ENCODE data around the gene SIGLEC7.

SIGLEC7 gene

GRCh38 chr19:51181377-51181912, 39.3 kb downstream of the SIGLEC7 start:
- TF ChIP-seq PAX5 (IDR thresholded peaks at IDR 0.05; ENCODE audit: insufficient read depth, low read length, severe bottlenecking) (no peak), TAF1 (IDR thresholded peaks at IDR 0.05; ENCODE audit: low read depth, low read length) (no peak), POLR2AphosphoS5 (IDR thresholded peaks at IDR 0.05; ENCODE audit: low read depth, low read length) (no peak), SPI1 (IDR thresholded peaks at IDR 0.05; ENCODE audit: low read depth, low read length) (no peak), POU2F2 (IDR thresholded peaks at IDR 0.05; ENCODE audit: low read depth, low read length) (no peak), POLR2A (IDR thresholded peaks at IDR 0.05; ENCODE audit: low read depth, low read length) (no peak)
- DNase-seq (ENCODE audit: insufficient read length, low spot score) (no peak), FAIRE-seq (no peak)

DNA sequence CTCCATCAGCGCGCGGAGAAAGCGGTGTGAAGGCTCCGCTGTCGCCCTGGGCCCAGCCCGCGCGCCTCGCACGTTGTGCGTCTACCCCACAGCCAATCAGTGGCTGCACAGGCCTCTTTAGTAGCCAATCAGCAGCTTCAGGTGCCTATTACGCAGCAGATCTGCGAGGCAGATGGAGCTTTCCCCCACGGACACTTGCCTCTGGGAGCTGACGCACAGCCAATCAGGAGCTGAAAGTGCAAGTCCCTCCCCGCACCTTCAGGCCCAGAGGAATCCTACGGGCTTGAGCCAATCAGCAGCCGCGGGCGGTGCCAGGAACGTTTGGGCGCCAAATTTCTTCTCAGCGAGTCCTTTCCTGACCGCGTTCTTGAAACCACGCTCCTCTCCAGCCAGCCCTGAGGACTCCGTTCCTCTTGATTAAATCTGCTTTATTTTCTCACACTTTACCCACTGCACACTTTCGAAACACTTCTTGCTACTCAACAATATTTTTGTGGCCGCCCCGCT, 39.9 kb downstream of the SIGLEC7 start:
- FAIRE-seq (no peak), DNase-seq (ENCODE audit: insufficient read length, low spot score) (no peak)
- TF ChIP-seq POLR2AphosphoS5 (IDR thresholded peaks at IDR 0.05; ENCODE audit: low read depth, low read length) (no peak), SPI1 (IDR thresholded peaks at IDR 0.05; ENCODE audit: low read depth, low read length) (no peak), POU2F2 (IDR thresholded peaks at IDR 0.05; ENCODE audit: low read depth, low read length) (no peak), POLR2A (IDR thresholded peaks at IDR 0.05; ENCODE audit: low read depth, low read length) (no peak), PAX5 (IDR thresholded peaks at IDR 0.05; ENCODE audit: insufficient read depth, low read length, severe bottlenecking) (no peak), TAF1 (IDR thresholded peaks at IDR 0.05; ENCODE audit: low read depth, low read length) (no peak)

GRCh38 chr19:51183629-51184028, 41.5 kb downstream of the SIGLEC7 start:
- TF ChIP-seq SPI1 (IDR thresholded peaks at IDR 0.05; ENCODE audit: low read depth, low read length), result no peak
- no peak for TF ChIP-seq POU2F2 (IDR thresholded peaks at IDR 0.05; ENCODE audit: low read depth, low read length)
- no peak for TF ChIP-seq PAX5 (IDR thresholded peaks at IDR 0.05; ENCODE audit: insufficient read depth, low read length, severe bottlenecking)
- no peak for TF ChIP-seq POLR2A (IDR thresholded peaks at IDR 0.05; ENCODE audit: low read depth, low read length)
- no peak for TF ChIP-seq TAF1 (IDR thresholded peaks at IDR 0.05; ENCODE audit: low read depth, low read length)
- TF ChIP-seq POLR2AphosphoS5 (IDR thresholded peaks at IDR 0.05; ENCODE audit: low read depth, low read length), result no peak
- no peak for DNase-seq (ENCODE audit: insufficient read length, low spot score)
- FAIRE-seq, result no peak

DNA sequence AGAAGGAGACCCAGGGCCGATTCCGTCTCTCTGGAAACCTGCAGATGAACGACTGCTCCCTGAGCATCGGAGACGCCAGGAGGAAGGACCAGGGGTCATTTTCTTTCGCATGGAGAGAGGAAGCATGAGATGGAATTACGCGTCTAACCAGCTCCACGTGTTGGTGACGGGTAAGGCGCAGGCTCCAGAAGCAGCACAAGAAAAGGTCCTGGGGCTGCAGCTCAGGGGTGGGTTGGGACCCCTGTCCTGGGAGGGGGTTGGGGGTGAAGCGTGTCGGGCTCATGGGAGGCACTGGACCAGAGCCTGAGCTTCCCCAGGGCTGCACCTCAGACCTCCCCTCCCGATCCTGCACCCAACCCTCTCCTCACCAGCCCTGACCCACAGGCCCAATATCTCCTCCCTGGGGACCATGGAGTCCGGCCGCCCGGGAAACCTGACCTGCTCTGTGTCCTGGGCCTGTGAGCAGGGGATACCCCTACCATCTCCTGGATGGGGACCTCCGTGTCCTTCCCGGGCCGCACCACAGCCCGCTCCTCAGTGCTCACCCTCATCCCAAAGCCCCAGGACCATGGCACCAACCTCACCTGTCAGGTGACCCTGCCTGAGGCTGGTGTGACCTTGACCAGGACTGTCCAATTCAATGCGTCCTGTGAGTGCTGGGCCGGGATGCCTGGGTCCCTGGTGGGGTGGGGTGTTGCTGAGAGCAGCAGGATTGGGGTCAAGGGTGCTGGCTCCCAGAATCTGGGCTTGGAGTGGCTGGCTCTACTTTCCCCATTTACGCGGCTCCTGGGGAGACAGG, 43.2 kb downstream of the SIGLEC7 start:
- FAIRE-seq (no peak), DNase-seq (ENCODE audit: insufficient read length, low spot score) (no peak)
- TF ChIP-seq POU2F2 (IDR thresholded peaks at IDR 0.05; ENCODE audit: low read depth, low read length), result no peak

GRCh38 chr19:51185868-51186215, 43.7 kb downstream of the SIGLEC7 start:
- FAIRE-seq, result no peak
- TF ChIP-seq SPI1 (IDR thresholded peaks at IDR 0.05; ENCODE audit: low read depth, low read length) (no peak), POLR2AphosphoS5 (IDR thresholded peaks at IDR 0.05; ENCODE audit: low read depth, low read length) (no peak), TAF1 (IDR thresholded peaks at IDR 0.05; ENCODE audit: low read depth, low read length) (no peak), POLR2A (IDR thresholded peaks at IDR 0.05; ENCODE audit: low read depth, low read length) (no peak)
- no peak for DNase-seq (ENCODE audit: insufficient read length, low spot score)

DNA sequence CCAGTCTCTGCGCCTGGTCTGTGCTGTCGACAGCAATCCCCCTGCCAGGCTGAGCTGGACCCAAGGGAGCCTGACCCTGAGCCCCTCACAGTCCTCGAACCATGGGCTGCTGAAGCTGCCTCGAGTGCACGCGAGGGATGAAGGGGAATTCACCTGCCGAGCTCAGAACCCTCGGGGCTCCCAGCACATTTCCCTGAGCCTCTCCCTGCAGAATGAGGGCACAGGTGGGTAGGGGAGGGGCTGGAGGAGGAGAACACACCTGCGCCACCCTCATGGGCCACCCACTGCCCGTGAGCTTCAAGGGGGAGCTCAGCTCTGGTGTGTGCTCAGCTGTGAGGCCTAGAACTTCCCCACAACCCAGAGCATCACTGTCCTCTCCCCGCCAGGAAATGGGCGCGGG, 44.2 kb downstream of the SIGLEC7 start:
- FAIRE-seq, result no peak
- TF ChIP-seq TAF1 (IDR thresholded peaks at IDR 0.05; ENCODE audit: low read depth, low read length) (no peak), POLR2A (IDR thresholded peaks at IDR 0.05; ENCODE audit: low read depth, low read length) (no peak), POU2F2 (IDR thresholded peaks at IDR 0.05; ENCODE audit: low read depth, low read length) (no peak), PAX5 (IDR thresholded peaks at IDR 0.05; ENCODE audit: insufficient read depth, low read length, severe bottlenecking) (no peak), POLR2AphosphoS5 (IDR thresholded peaks at IDR 0.05; ENCODE audit: low read depth, low read length) (no peak), SPI1 (IDR thresholded peaks at IDR 0.05; ENCODE audit: low read depth, low read length) (no peak)
- no peak for DNase-seq (ENCODE audit: insufficient read length, low spot score)

- DNase-seq (ENCODE audit: insufficient read length, low spot score) (no peak), FAIRE-seq (no peak)
- TF ChIP-seq POLR2A (IDR thresholded peaks at IDR 0.05; ENCODE audit: low read depth, low read length) (no peak), SPI1 (IDR thresholded peaks at IDR 0.05; ENCODE audit: low read depth, low read length) (no peak), PAX5 (IDR thresholded peaks at IDR 0.05; ENCODE audit: insufficient read depth, low read length, severe bottlenecking) (no peak), TAF1 (IDR thresholded peaks at IDR 0.05; ENCODE audit: low read depth, low read length) (no peak), POLR2AphosphoS5 (IDR thresholded peaks at IDR 0.05; ENCODE audit: low read depth, low read length) (no peak), POU2F2 (IDR thresholded peaks at IDR 0.05; ENCODE audit: low read depth, low read length) (no peak)
Measured at GRCh38 chr19:51187395-51188226, 45.5 kb downstream of the SIGLEC7 start.

DNA sequence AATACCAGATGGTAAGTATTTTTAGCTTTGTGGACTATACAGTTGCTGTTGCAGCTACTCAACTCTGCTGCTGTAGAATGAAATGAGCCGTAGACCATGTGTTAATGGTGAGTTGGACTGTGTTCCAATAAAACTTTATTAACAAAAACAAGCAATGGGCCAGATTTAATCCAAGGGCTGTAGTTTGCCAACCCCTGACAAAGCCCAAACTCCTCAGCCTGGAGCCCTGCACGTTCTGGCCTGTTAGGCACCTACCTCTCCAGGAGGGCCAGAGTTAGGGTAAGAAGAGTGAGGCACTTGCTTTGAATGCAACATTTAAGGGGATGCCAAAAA, 46.1 kb downstream of the SIGLEC7 start:
- FAIRE-seq (no peak), DNase-seq (ENCODE audit: insufficient read length, low spot score) (no peak)
- TF ChIP-seq PAX5 (IDR thresholded peaks at IDR 0.05; ENCODE audit: insufficient read depth, low read length, severe bottlenecking) (no peak), POLR2A (IDR thresholded peaks at IDR 0.05; ENCODE audit: low read depth, low read length) (no peak), TAF1 (IDR thresholded peaks at IDR 0.05; ENCODE audit: low read depth, low read length) (no peak), POU2F2 (IDR thresholded peaks at IDR 0.05; ENCODE audit: low read depth, low read length) (no peak), POLR2AphosphoS5 (IDR thresholded peaks at IDR 0.05; ENCODE audit: low read depth, low read length) (no peak), SPI1 (IDR thresholded peaks at IDR 0.05; ENCODE audit: low read depth, low read length) (no peak)

- no peak for FAIRE-seq
- TF ChIP-seq PAX5 (IDR thresholded peaks at IDR 0.05; ENCODE audit: insufficient read depth, low read length, severe bottlenecking), result no peak
- DNase-seq (ENCODE audit: insufficient read length, low spot score), result no peak
Measured at GRCh38 chr19:51192689-51193088, 50.6 kb downstream of the SIGLEC7 start.
